ENCODE measurements around the gene C3orf18. TPM values are rescaled to one million over a fixed set of nuclear protein-coding genes. Genes with fewer than 3 reads are reported as not detected.

The C3orf18 gene
- total and polyA plus RNA-seq, 9 of the 15 experiments (the other 6 are each of a cell fraction or from before 2014, with no cell fraction given) = 0.01 to 2.3 (median 0.94) TPM

- Histone ChIP-seq H3K36me3 (ENCODE audit: control insufficient read depth, insufficient read depth, low read length) (peaks cover 11% of the 10 kb centered on the region; the same call in 2 of the 3 replicates), H3K79me2 (ENCODE audit: control insufficient read depth, insufficient read depth, low read length) (no peaks in the 10 kb centered on the region), H3K9me1 (ENCODE audit: control insufficient read depth, insufficient read depth, low read length) (no peaks in the 10 kb centered on the region), H3K4me1 (replicated peaks in 1 of 2; ENCODE audit: control insufficient read depth in 2 of 2, insufficient read depth in 2 of 2, low read length in 2 of 2) (peaks cover 49 to 52% of the 10 kb centered on the region in 2 experiments), H4K20me1 (replicated peaks; ENCODE audit: control insufficient read depth, insufficient read depth, low read length) (no peaks in the 10 kb centered on the region), H3K9me3 (replicated peaks; ENCODE audit: control insufficient read depth, insufficient read depth, low read depth, low read length) (no peaks in the 10 kb centered on the region), H3K4me3 (no peak overlapping the region), H3K27ac (ENCODE audit: extremely low read depth, low read depth, low read length) (peak overlapping the region; percentile 93), H3K4me2 (ENCODE audit: insufficient read depth, low read length) (no peak overlapping the region), H3K9ac (ENCODE audit: insufficient read depth in 1 of 2, low read depth in 2 of 2, low read length in 2 of 2) (peak overlapping the region; percentile 18 to 66; a peak in 3 of 4 replicates), H3K27me3 (ENCODE audit: control insufficient read depth in 2 of 2, insufficient read depth in 2 of 2, low read length in 2 of 2) (no peaks in the 10 kb centered on the region), H2AFZ (ENCODE audit: low read depth, low read length) (no peak overlapping the region)
- ChIA-PET POLR2A (interaction anchor here (0.6 to 5.3 kb wide), 10 partner anchors 10 to 910 kb away, joined by 3 to 44 read pairs (median 7); partner anchors contain the start of gene HEMK1), CTCF (ENCODE audit: low intra/inter-chr PET ratio) (no interaction called here)
- in situ Hi-C loops (cut with MboI) = no loop called here
- 67% methylated on average over 10 of the region's 17 CpGs for WGBS (ENCODE audit: insufficient coverage, low coverage, missing lambda C conversion rate)
- no peak for DNase-seq (ENCODE audit: extremely low read depth in 1 of 4, low spot score in 3 of 4)
- FAIRE-seq = no peak
- BruUV-seq (replicated peaks) = no TSS peak
- intact Hi-C loops (cut with micrococcal nuclease) = no loop called here
- no peak for ATAC-seq
- TF ChIP-seq ZBTB5 (IDR thresholded peaks at IDR 0.05) (no peak), ZNF212 (CRISPR knock-in tag; IDR thresholded peaks at IDR 0.05) (no peak), ZNF592 (IDR thresholded peaks at IDR 0.05) (peak; percentile 77; the same call in 1 of the 2 replicates), NR4A1 (CRISPR knock-in tag; IDR thresholded peaks at IDR 0.05) (no peak), NR4A1 (tag; IDR thresholded peaks at IDR 0.05) (0 out of 2 replicates have a peak, but pooled peaks have one; percentile 27), C11orf30 (IDR thresholded peaks at IDR 0.05; ENCODE audit: low read depth) (peak; percentile 31; the same call in 1 of the 2 replicates), POLR2A (conservative IDR thresholded peaks at IDR 0.05) (no peak), CTCF (IDR thresholded peaks at IDR 0.05 in 2 of 3, conservative IDR thresholded peaks at IDR 0.05 in 1 of 3; ENCODE audit: insufficient read depth in 2 of 3, low read depth in 1 of 3, low read length in 3 of 3) (no peak), ZNF316 (IDR thresholded peaks at IDR 0.05) (peak; percentile 30; the same call in 1 of the 2 replicates), NFE2 (IDR thresholded peaks at IDR 0.05; ENCODE audit: low read depth) (peak; percentile 49; the same call in 1 of the 2 replicates), CREB1 (IDR thresholded peaks at IDR 0.05) (no peak), CREB1 (CRISPR knock-in tag; IDR thresholded peaks at IDR 0.05) (no peak), POLR2G (IDR thresholded peaks at IDR 0.05; ENCODE audit: low read depth, low read length) (peak; percentile 48; the same call in 1 of the 2 replicates), PYGO2 (tag; IDR thresholded peaks at IDR 0.05) (no peak)
Measured at GRCh38 chr3:50587806-50588758, 20.5 kb upstream of the C3orf18 start.
